Epidermal melanocyte (primary cell): ENCODE measurements around the gene SIX4.
"Not testable (repeated sequence)": the region's sequence is repeated elsewhere in the genome, so short reads cannot be mapped to it uniquely, and the experiment has no call there.

Experiments used
- DNase-seq: peaks from one replicate; pipeline ENCODE4 v3.0.0; 2011; ENCODE audit warnings: low spot score; ENCODE audit not compliant: insufficient read length

SIX4 gene

DNA sequence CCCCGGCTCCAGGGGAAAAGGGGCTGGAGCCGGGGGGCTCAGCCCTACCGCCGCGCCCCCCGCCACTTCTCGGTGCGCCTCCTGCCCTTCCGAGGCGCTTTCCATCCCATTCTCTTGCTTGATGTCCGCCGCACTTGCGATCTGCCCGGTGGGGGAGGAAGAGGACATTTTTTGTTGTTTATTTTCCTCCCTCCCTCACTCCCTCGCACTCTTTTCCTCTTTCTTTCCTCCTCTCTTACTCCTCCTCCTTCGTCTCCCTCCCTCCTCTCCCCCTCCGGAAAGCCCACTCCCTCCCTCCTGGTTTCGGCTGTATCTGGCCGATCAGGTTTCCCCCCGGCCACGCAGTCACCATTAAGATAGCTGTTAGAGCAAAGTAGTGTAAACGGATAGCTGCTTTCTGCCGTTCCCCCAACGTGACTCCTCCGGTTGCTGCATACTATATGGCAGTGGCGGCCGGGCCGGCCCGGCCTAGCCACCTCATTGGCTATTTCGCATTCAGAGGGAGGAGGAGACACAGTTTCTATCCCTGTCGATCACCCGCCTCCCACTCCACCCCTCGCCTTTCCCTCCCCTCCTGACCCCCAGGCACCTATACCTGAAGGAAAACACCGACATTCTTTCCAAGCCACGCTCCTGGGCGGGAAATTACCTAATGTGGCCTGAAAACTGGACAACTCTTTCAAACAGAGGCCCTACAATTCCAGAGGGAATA, at the start of gene SIX4:
TSS of gene SIX4 (minus strand) at position 445 of the 712 bp plus-strand sequence. CDS start at position 168, 277 bp downstream.
- peak; percentile 49 for DNase-seq

GRCh38 chr14:60773558-60773957, 49.4 kb upstream of the SIX4 start:
- DNase-seq: no peak

DNA sequence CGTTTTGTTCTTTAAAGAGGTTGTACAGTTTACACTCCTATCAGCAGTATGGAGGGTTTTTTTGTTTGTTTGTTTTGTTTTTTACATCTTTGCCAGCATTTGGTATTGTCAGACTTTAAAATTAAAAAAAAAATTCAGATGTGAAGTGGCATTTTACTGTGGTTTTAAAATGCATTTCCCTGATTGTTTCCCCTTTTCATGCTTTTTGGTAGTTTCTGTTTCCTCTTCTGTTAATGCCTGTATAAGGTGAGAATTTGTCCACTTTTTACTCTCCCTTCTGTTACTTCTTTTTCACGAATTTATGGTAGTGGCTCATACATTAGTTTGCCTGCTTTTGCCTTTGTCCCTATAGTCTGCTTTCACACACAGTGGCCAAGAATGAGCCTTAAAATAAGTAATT, 47.0 kb upstream of the SIX4 start:
- DNase-seq: no peak

GRCh38 chr14:60768602-60769001, 44.5 kb upstream of the SIX4 start:
- DNase-seq: no peak

DNA sequence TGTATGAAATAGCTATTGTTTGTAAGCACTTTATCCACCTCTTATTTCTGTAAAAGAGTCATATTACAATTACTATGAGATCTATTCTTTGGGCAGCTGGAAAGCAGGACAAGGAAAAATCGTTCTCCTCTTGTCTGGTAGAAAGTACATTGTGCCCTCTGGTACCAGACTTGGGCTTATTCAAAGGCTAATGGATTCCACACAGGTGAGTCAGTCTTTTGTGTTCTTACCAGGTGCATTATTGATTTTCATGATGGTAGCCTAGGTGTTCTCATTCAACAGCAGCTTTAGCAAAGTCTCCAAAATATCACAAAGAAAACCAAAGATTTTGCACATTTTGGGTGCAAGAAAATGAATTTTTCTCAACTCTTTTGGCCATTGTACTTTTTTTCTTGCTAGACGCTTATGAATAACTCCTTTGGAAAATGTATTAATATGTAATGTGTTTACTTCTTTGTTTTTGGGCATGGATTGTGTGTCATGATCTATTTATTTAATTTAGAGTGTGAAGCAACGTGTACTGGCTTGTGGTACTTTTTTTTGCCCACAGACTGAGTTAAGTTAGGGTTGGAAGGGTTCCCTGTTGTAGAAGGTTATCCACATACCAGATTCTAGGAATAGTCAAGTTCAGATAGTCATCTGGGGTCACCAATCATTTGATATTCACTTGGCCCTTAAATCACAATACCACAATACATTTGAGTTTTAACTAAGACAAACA, 36.7 kb upstream of the SIX4 start:
- no peak for DNase-seq

GRCh38 chr14:60760209-60760608, 36.1 kb upstream of the SIX4 start:
- DNase-seq: no peak

DNA sequence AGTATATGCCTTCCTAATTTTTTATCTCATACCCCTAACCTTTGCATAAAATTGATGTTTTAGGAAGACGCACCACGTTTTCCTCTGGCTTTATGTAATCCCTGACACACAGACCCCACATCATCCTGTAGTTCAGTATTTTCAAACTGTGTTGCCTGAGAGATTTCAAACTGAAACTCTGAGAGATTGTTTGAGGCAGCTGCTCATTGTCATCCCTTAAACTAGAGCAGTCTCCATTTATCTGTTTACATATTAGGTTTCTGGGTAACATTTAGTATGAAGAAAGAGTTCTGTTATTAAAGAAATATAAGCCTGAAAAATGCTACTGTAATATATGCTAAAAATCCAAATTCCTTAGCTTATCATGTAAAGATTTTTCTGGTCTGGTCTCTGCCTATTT, 34.7 kb upstream of the SIX4 start:
- DNase-seq: no peak

GRCh38 chr14:60757567-60758002, 33.4 kb upstream of the SIX4 start:
- no peak for DNase-seq

- no peak for DNase-seq
Observed at GRCh38 chr14:60756847-60757246, 32.7 kb upstream of the SIX4 start.

DNA sequence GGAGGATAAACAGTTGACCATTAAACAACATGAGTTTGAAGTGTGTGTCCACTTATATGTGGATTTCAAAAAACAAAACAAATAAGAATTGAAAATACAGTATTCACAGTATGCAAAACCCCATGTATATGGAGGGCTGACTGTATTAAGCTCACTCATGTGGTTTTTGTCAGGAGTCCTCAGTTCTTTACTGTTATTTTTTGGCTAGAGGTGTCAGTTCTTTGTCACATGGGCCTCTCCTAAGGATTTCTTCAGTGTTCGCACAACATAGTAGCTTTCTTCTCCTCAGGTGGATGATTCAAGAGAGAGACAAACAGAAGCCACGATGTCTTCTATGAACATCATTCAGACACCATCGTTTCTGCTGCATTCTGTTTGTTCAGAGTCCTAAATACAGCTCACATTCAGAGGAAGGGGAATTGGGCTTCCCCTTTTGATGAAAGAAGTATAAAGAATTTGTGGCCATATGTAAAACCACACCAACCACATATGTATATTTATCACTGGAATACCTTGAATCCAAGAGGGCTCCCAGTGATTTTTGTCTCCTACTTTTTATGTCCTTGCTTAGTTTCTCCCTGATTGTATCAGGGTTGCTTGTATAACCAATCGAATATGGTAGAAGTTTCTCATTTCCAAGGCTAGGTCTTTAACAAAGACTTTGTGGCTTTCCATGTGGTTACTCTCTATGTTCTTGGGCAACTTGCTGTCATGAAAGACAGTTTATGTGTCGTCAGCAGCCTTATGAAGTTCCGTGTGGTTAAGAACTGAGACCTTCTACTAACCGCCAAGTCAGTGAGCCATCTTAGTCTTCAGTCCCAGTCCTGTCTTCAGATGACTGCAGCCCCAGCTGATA, 29.3 kb upstream of the SIX4 start:
- no peak for DNase-seq

DNA sequence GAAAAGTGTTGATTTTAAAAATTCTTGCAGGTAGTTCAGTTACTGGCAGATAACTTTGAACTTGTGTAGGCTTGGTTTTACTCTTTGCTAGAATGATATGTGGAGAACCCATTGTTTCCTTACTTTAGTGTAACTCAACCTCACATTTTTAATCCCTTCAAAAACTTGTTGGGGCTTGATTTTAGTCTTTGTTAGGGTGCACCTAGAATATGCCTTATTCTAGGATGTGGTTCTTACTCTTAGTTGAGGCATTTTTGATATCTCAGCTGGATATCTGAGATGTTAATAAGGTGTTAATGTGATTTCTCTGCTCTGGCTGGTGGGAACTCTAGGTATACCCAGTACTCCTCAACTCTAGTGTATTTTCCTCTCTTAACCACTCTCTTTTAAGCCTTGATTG, 20.4 kb upstream of the SIX4 start:
- DNase-seq: no peak

GRCh38 chr14:60738843-60739508, 14.8 kb upstream of the SIX4 start:
- no peak for DNase-seq

DNA sequence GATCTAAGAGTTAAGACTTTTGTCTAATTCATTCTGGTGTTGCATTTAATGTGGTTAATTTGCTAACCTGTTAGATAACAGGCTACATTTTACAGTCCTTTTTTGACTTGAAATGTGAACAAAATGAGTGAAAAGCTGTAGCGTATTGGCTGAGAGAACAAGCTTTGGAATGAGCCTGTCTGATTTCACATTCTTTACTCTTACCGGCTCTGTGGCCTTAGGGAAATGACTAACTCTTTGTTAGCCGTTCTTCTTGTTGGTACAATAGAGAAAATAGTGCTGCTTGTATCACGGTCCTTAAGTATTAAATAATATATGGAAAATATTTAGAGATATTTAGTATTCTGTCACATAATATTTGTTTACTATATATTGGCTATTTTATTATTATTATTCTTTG, 12.3 kb upstream of the SIX4 start:
- peak; percentile 15 for DNase-seq

GRCh38 chr14:60735416-60735815, 11.3 kb upstream of the SIX4 start:
- DNase-seq: no peak

GRCh38 chr14:60734465-60735242, 10.5 kb upstream of the SIX4 start, which contains the start of gene MNAT1:
Gene MNAT1, plus strand, starts transcription at chr14:60734761. Its CDS starts 102 bp downstream, at chr14:60734863.
- no peak for DNase-seq

DNA sequence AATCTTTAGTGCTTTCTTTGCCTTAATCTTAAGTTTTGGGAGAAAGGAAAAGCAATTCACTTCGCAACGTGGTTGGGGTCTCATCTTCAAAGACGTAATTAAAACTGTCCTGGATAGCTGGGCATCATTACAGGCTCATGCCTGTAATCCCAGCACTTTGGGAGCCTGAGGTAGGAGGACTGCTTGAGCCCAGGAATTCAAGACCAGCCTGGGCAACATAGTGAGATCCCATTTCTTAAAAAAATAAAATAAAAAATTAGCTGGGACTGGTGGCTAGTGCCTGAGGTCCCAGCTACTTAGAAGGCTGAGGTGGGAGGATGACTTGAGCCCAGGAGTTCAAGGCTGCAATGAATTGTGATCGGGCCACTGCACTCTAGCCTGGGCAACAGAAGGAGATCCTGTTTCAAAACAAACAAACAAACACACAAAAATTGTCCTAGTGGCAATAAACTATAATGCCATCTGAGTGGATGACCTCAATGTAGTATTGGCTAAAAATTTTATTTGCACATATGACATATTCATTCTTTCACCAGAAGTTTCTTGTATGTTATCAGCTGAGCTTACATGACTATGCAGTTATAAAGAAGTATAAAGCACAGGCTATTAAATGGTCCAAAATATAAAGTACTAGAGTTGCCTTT, 8.8 kb upstream of the SIX4 start:
- no peak for DNase-seq

DNA sequence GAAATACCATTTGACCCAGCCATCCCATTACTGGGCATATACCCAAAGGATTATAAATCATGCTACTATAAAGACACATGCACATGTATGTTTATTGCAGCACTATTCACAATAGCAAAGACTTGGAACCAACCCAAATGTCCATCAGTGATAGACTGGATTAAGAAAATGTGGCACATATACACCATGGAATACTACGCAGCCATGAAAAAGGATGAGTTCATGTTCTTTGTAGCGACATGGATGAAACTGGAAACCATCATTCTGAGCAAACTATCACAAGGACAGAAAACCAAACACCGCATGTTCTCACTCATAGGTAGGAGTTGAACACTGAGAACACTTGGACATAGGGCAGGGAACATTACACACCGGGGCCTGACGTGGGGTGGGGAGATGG, 7.1 kb upstream of the SIX4 start:
- DNase-seq: not testable (repeated sequence)

GRCh38 chr14:60723116-60723906, 840 bp downstream of the SIX4 start:
- DNase-seq: no peak
